Mesenchymal stem cell (in vitro differentiated cells and primary cell): ENCODE measurements around the gene INSC.

Experiments
- DNase-seq: peaks from one replicate; pipeline ENCODE4 v3.0.0-alpha.2; 2013
- H2AFZ ChIP-seq: one replicate; pipeline ENCODE4 v1.6.1; 2013; ENCODE audit warnings: low read depth, mild to moderate bottlenecking, control low read depth, inconsistent platforms, low read length, moderate library complexity
- H2AK5ac ChIP-seq: 2 replicates; pipeline ENCODE4 v1.6.1; 2013; ENCODE audit warnings: low read length, moderate library complexity, mild to moderate bottlenecking, inconsistent platforms; ENCODE audit not compliant: severe bottlenecking
- H2BK120ac ChIP-seq: one replicate; pipeline ENCODE4 v1.6.1; 2013; ENCODE audit warnings: low read depth, mild to moderate bottlenecking, inconsistent platforms, low read length, moderate library complexity
- H2BK12ac ChIP-seq, 2 experiments: one replicate each; pipeline ENCODE4 v1.6.1; 2013; ENCODE audit warnings: inconsistent platforms in 2 of 2, low read length in 2 of 2, mild to moderate bottlenecking in 2 of 2, moderate library complexity in 2 of 2, control low read depth in 1 of 2
- H2BK15ac ChIP-seq: one replicate; pipeline ENCODE4 v1.6.1; 2013; ENCODE audit warnings: mild to moderate bottlenecking, low read depth, inconsistent platforms; ENCODE audit not compliant: poor library complexity, severe bottlenecking
- H2BK5ac ChIP-seq: 2 replicates; pipeline ENCODE4 v1.6.1; 2013; ENCODE audit warnings: low read depth, mild to moderate bottlenecking, low read length, control low read depth, inconsistent platforms; ENCODE audit not compliant: poor library complexity, severe bottlenecking
- H3K14ac ChIP-seq, 2 experiments: one replicate each; pipeline ENCODE4 v1.6.1; 2013; ENCODE audit warnings: inconsistent platforms in 2 of 2, low read length in 2 of 2, control low read depth in 1 of 2, mild to moderate bottlenecking in 1 of 2, moderate library complexity in 1 of 2
- H3K18ac ChIP-seq, 2 experiments: one replicate each; pipeline ENCODE4 v1.6.1; 2013; ENCODE audit warnings: inconsistent platforms in 2 of 2, low read length in 2 of 2, control low read depth in 1 of 2, low read depth in 1 of 2, mild to moderate bottlenecking in 1 of 2
- H3K23ac ChIP-seq, 2 experiments: one replicate each; pipeline ENCODE4 v1.6.1; 2013; ENCODE audit warnings: inconsistent platforms in 2 of 2, low read length in 2 of 2, mild to moderate bottlenecking in 2 of 2, moderate library complexity in 2 of 2, control low read depth in 1 of 2
- H3K27ac ChIP-seq: 2 replicates; pipeline ENCODE4 v1.5.1; 2013; ENCODE audit warnings: mild to moderate bottlenecking, moderate library complexity, low read length, control low read depth, inconsistent platforms; ENCODE audit not compliant: poor library complexity, severe bottlenecking
- H3K27me3 ChIP-seq, 2 experiments: 2 replicates each; pipeline versions ENCODE4 v1.6.1 to v1.7.0; 2013; ENCODE audit warnings: low read length in 2 of 2, mild to moderate bottlenecking in 2 of 2, moderate library complexity in 2 of 2, control low read depth in 1 of 2, inconsistent platforms in 1 of 2; ENCODE audit not compliant: control insufficient read depth in 1 of 2, insufficient read depth in 1 of 2
- H3K36me3 ChIP-seq, 2 experiments: 2 replicates each; pipeline versions ENCODE4 v1.6.1 to v1.7.0; 2013; ENCODE audit warnings: low read length in 2 of 2, control low read depth in 1 of 2, inconsistent platforms in 1 of 2, low read depth in 1 of 2, mild to moderate bottlenecking in 1 of 2; ENCODE audit not compliant: insufficient read depth in 2 of 2, control insufficient read depth in 1 of 2
- H3K4ac ChIP-seq, 2 experiments: one replicate each; pipeline ENCODE4 v1.6.1; 2013; ENCODE audit warnings: inconsistent platforms in 2 of 2, low read length in 2 of 2, mild to moderate bottlenecking in 2 of 2, moderate library complexity in 2 of 2, control low read depth in 1 of 2, low read depth in 1 of 2
- H3K4me1 ChIP-seq: 2 replicates; pipeline ENCODE4 v1.6.1; 2013; ENCODE audit warnings: low read depth, low read length, control low read depth; ENCODE audit not compliant: control insufficient read depth, insufficient read depth
- H3K4me2 ChIP-seq: 2 replicates; pipeline ENCODE4 v1.6.1; 2013; ENCODE audit warnings: low read length, mild to moderate bottlenecking, inconsistent platforms; ENCODE audit not compliant: poor library complexity, severe bottlenecking
- H3K4me3 ChIP-seq, 2 experiments: 2 replicates each; pipeline versions ENCODE4 v1.5.1 to v1.7.0; 2013; ENCODE audit warnings: low read length in 2 of 2, mild to moderate bottlenecking in 2 of 2, control low read depth in 1 of 2, low read depth in 1 of 2; ENCODE audit not compliant: insufficient read depth in 1 of 2
- H3K79me1 ChIP-seq: replicated peaks from 2 replicates; pipeline ENCODE4 v1.6.1; 2013; ENCODE audit warnings: mild to moderate bottlenecking, control low read depth, low read length, inconsistent platforms; ENCODE audit not compliant: poor library complexity, severe bottlenecking
- H3K9ac ChIP-seq: 2 replicates; pipeline ENCODE4 v1.7.0; 2013; ENCODE audit warnings: mild to moderate bottlenecking, low read length, moderate library complexity
- H3K9me3 ChIP-seq: 2 replicates; pipeline ENCODE4 v1.7.0; 2013; ENCODE audit warnings: mild to moderate bottlenecking, low read length; ENCODE audit not compliant: control insufficient read depth
- H4K8ac ChIP-seq: one replicate; pipeline ENCODE4 v1.6.1; 2013; ENCODE audit warnings: inconsistent platforms, mild to moderate bottlenecking, low read length, moderate library complexity
- H4K91ac ChIP-seq: one replicate; pipeline ENCODE4 v1.6.1; 2013; ENCODE audit warnings: mild to moderate bottlenecking, low read length, inconsistent platforms
- WGBS: methylation state at CpG from one replicate; pipeline ENCODE4 v1.1.7; 2013; ENCODE audit warnings: mixed read lengths; 5-methylcytosine and 5-hydroxymethylcytosine counted together

INSC gene

GRCh38 chr11:15185021-15185420, 70.3 kb downstream of the INSC start:
- no peaks in the 10 kb centered on the region for H3K36me3 ChIP-seq
- H3K4me2 ChIP-seq, result no peak overlapping the region
- H4K91ac ChIP-seq, result no peak overlapping the region
- H3K27me3 ChIP-seq, result no peaks in the 10 kb centered on the region
- H3K18ac ChIP-seq, result no peak overlapping the region
- no peak overlapping the region for H3K4me3 ChIP-seq
- H3K27ac ChIP-seq, result no peak overlapping the region
- no peak overlapping the region for H2BK5ac ChIP-seq
- H2AK5ac ChIP-seq, result no peak overlapping the region
- H2BK12ac ChIP-seq, result no peak overlapping the region
- H3K23ac ChIP-seq, result no peak overlapping the region
- WGBS, result no CpG with 5 or more reads among the region's 1 CpG
- H2AFZ ChIP-seq, result no peak overlapping the region
- no peaks in the 10 kb centered on the region for H3K9me3 ChIP-seq
- H3K4me1 ChIP-seq, result peaks cover 1% of the 10 kb centered on the region
- no peaks in the 10 kb centered on the region for H3K79me1 ChIP-seq
- no peak for DNase-seq
- H3K4ac ChIP-seq, result no peak overlapping the region
- no peak overlapping the region for H2BK120ac ChIP-seq
- no peak overlapping the region for H3K14ac ChIP-seq
- no peak overlapping the region for H2BK15ac ChIP-seq
- H4K8ac ChIP-seq, result no peak overlapping the region
- H3K9ac ChIP-seq, result no peak overlapping the region

- no peaks in the 10 kb centered on the region for H3K36me3 ChIP-seq
- H3K4ac ChIP-seq, result no peak overlapping the region
- H3K9me3 ChIP-seq, result no peaks in the 10 kb centered on the region
- H4K91ac ChIP-seq, result no peak overlapping the region
- no peak overlapping the region for H2AK5ac ChIP-seq
- H3K4me1 ChIP-seq, result no peaks in the 10 kb centered on the region
- no peak overlapping the region for H3K4me2 ChIP-seq
- no peaks in the 10 kb centered on the region for H3K27me3 ChIP-seq
- no peak overlapping the region for H3K23ac ChIP-seq
- no peak for DNase-seq
- H4K8ac ChIP-seq, result no peak overlapping the region
- no peaks in the 10 kb centered on the region for H3K79me1 ChIP-seq
- no peak overlapping the region for H2BK120ac ChIP-seq
- no peak overlapping the region for H3K27ac ChIP-seq
- 64% methylated on average over 2 of the region's 4 CpGs for WGBS
- no peak overlapping the region for H2BK12ac ChIP-seq
- no peak overlapping the region for H3K4me3 ChIP-seq
- no peak overlapping the region for H3K9ac ChIP-seq
- H2BK5ac ChIP-seq, result no peak overlapping the region
- no peak overlapping the region for H2BK15ac ChIP-seq
- no peak overlapping the region for H3K14ac ChIP-seq
- H3K18ac ChIP-seq, result no peak overlapping the region
- H2AFZ ChIP-seq, result no peak overlapping the region
Observed at GRCh38 chr11:15186146-15186545, 71.4 kb downstream of the INSC start.

GRCh38 chr11:15189189-15189588, 74.5 kb downstream of the INSC start:
- H2BK12ac ChIP-seq, result no peak overlapping the region
- H3K9ac ChIP-seq, result no peak overlapping the region
- H3K4me3 ChIP-seq, result no peak overlapping the region
- H3K23ac ChIP-seq, result no peak overlapping the region
- no peak overlapping the region for H3K18ac ChIP-seq
- H3K27me3 ChIP-seq, result no peaks in the 10 kb centered on the region
- H3K4me2 ChIP-seq, result no peak overlapping the region
- DNase-seq, result no peak
- no peaks in the 10 kb centered on the region for H3K36me3 ChIP-seq
- no peak overlapping the region for H3K14ac ChIP-seq
- no peak overlapping the region for H3K27ac ChIP-seq
- H2BK15ac ChIP-seq, result no peak overlapping the region
- H3K4ac ChIP-seq, result no peak overlapping the region
- H2AK5ac ChIP-seq, result no peak overlapping the region
- no peak overlapping the region for H2BK120ac ChIP-seq
- no CpG with 5 or more reads among the region's 1 CpG for WGBS
- no peaks in the 10 kb centered on the region for H3K4me1 ChIP-seq
- no peak overlapping the region for H2BK5ac ChIP-seq
- no peaks in the 10 kb centered on the region for H3K9me3 ChIP-seq
- no peaks in the 10 kb centered on the region for H3K79me1 ChIP-seq
- H4K8ac ChIP-seq, result no peak overlapping the region
- H2AFZ ChIP-seq, result no peak overlapping the region
- H4K91ac ChIP-seq, result no peak overlapping the region

GRCh38 chr11:15189641-15190365, 75.1 kb downstream of the INSC start:
- Histone ChIP-seq H3K23ac (no peak overlapping the region), H3K18ac (no peak overlapping the region), H2AFZ (no peak overlapping the region), H3K9ac (no peak overlapping the region), H2BK5ac (no peak overlapping the region), H2BK15ac (no peak overlapping the region), H3K9me3 (no peaks in the 10 kb centered on the region), H3K4me3 (no peak overlapping the region), H3K14ac (no peak overlapping the region), H4K91ac (no peak overlapping the region), H3K4me1 (no peaks in the 10 kb centered on the region), H4K8ac (no peak overlapping the region), H2BK120ac (no peak overlapping the region), H3K4me2 (no peak overlapping the region), H3K27ac (no peak overlapping the region), H2AK5ac (peak overlapping the region; percentile 49), H3K79me1 (no peaks in the 10 kb centered on the region), H2BK12ac (no peak overlapping the region), H3K4ac (no peak overlapping the region), H3K36me3 (no peaks in the 10 kb centered on the region), H3K27me3 (no peaks in the 10 kb centered on the region)
- DNase-seq, result no peak
- WGBS, result 94% methylated on average over 3 of the region's 3 CpGs
